Kidney capillary endothelial cell (primary cell): ENCODE measurements around the gene SLC16A3.
"Not testable (repeated sequence)": the region's sequence is repeated elsewhere in the genome, so short reads cannot be mapped to it uniquely, and the experiment has no call there.

ENCODE experiments used
- DNase-seq: peaks from one replicate; pipeline ENCODE4 v3.0.0-alpha.2; 2018; ENCODE audit warnings: low spot score

SLC16A3 gene

GRCh38 chr17:82228842-82229697, at the start of gene SLC16A3:
Gene SLC16A3 (plus strand): TSS chr17:82229042. CDS start chr17:82236009, 6,967 bp downstream.
- DNase-seq: peak; percentile 50

GRCh38 chr17:82179412-82179811, 49.4 kb upstream of the SLC16A3 start:
- DNase-seq: no peak

GRCh38 chr17:82179946-82180475, 48.8 kb upstream of the SLC16A3 start:
- DNase-seq: no peak

- no peak for DNase-seq
Measured at GRCh38 chr17:82180776-82181528, 47.9 kb upstream of the SLC16A3 start.

GRCh38 chr17:82184761-82185160, 44.1 kb upstream of the SLC16A3 start:
- DNase-seq: no peak

- no peak for DNase-seq
Measured at GRCh38 chr17:82186221-82186620, 42.6 kb upstream of the SLC16A3 start.

- no peak for DNase-seq
Measured at GRCh38 chr17:82187500-82187899, 41.3 kb upstream of the SLC16A3 start.

- DNase-seq: no peak
Measured at GRCh38 chr17:82188001-82188961, 40.6 kb upstream of the SLC16A3 start.

- not testable (repeated sequence) for DNase-seq
Measured at GRCh38 chr17:82193050-82193449, 35.8 kb upstream of the SLC16A3 start.

- DNase-seq: peak; percentile 40
Measured at GRCh38 chr17:82193520-82194220, 35.2 kb upstream of the SLC16A3 start.

- no peak for DNase-seq
Measured at GRCh38 chr17:82194765-82195164, 34.1 kb upstream of the SLC16A3 start.

- DNase-seq: no peak
Measured at GRCh38 chr17:82195675-82196672, 32.9 kb upstream of the SLC16A3 start.

- DNase-seq: no peak
Measured at GRCh38 chr17:82198092-82198491, 30.8 kb upstream of the SLC16A3 start.

- DNase-seq: no peak
Measured at GRCh38 chr17:82199496-82199895, 29.3 kb upstream of the SLC16A3 start.

GRCh38 chr17:82200135-82200534, 28.7 kb upstream of the SLC16A3 start:
- DNase-seq: no peak

GRCh38 chr17:82200743-82201497, 27.9 kb upstream of the SLC16A3 start:
- no peak for DNase-seq

GRCh38 chr17:82201498-82201910, 27.3 kb upstream of the SLC16A3 start:
- DNase-seq: no peak

- DNase-seq: no peak
Measured at GRCh38 chr17:82202981-82203380, 25.9 kb upstream of the SLC16A3 start.

GRCh38 chr17:82203920-82204319, 24.9 kb upstream of the SLC16A3 start:
- no peak for DNase-seq
